ENCODE measurements around the gene HBA2.
A peak's percentile ranks its signal among the peaks of the same experiment; 100 is the strongest.

The HBA2 gene

GRCh38 chr16:179211-180092 is 6.8 kb downstream of the HBA2 start:
- 85% methylated on average over 12 of the region's 17 CpGs for WGBS (ENCODE audit: insufficient coverage)
- DNase-seq, result no peak
- ChIA-PET CTCF (interaction anchor here (1.2 to 5.5 kb wide), 5 partner anchors 12 to 75 kb away, joined by 3 to 30 read pairs (median 6); no protein-coding TSS in a partner anchor), POLR2A (no interaction called here)
- Histone ChIP-seq H3K36me3 (ENCODE audit: control insufficient read depth in 4 of 4, insufficient read depth in 4 of 4, low read length in 3 of 4) (no peaks in the 10 kb centered on the region), H3K4me3 (ENCODE audit: control insufficient read depth in 1 of 7, extremely low read depth in 1 of 7, insufficient read depth in 4 of 7, low read depth in 2 of 7, low read length in 6 of 7) (peak overlapping the region in 2 of 7 experiments; percentile 28 to 57), H3K4me1 (ENCODE audit: control extremely low read depth in 1 of 4, control insufficient read depth in 4 of 4, insufficient read depth in 4 of 4, low read length in 3 of 4) (peaks cover 0 to 31% (median 26%) of the 10 kb centered on the region in 4 experiments), H3K9me3 (ENCODE audit: control extremely low read depth in 1 of 5, control insufficient read depth in 4 of 5, insufficient read depth in 2 of 5, low read depth in 1 of 5, low read length in 4 of 5) (no peaks in the 10 kb centered on the region), H3K27ac (ENCODE audit: insufficient read depth in 1 of 2, low read depth in 1 of 2, low read length in 2 of 2, poor library complexity in 1 of 2, severe bottlenecking in 2 of 2) (no peak overlapping the region), H3K27me3 (replicated peaks in 2 of 5; ENCODE audit: control insufficient read depth in 4 of 5, insufficient read depth in 5 of 5, low read length in 4 of 5) (peaks cover 0 to 51% (median 16%) of the 10 kb centered on the region in 5 experiments)

- peaks cover 0 to 3% (median 0%) of the 10 kb centered on the region in 4 experiments for H3K36me3 ChIP-seq (ENCODE audit: control insufficient read depth in 4 of 4, insufficient read depth in 4 of 4, low read length in 3 of 4)
- no peak within 1 kb of the TSS for H3K27ac ChIP-seq (ENCODE audit: insufficient read depth in 1 of 2, low read depth in 1 of 2, low read length in 2 of 2, poor library complexity in 1 of 2, severe bottlenecking in 2 of 2)
- peaks cover 0 to 24% (median 20%) of the 10 kb centered on the region in 4 experiments for H3K4me1 ChIP-seq (ENCODE audit: control extremely low read depth in 1 of 4, control insufficient read depth in 4 of 4, insufficient read depth in 4 of 4, low read length in 3 of 4)
- ChIA-PET POLR2A (interaction anchor here (0.5 kb wide), 1 partner anchor 21 kb away, joined by 5 read pairs; no protein-coding TSS in a partner anchor), CTCF (interaction anchor here (0.6 to 5.5 kb wide), 10 partner anchors 12 to 76 kb away, joined by 3 to 59 read pairs (median 4); no protein-coding TSS in a partner anchor)
- H3K9me3 ChIP-seq (ENCODE audit: control extremely low read depth in 1 of 5, control insufficient read depth in 4 of 5, insufficient read depth in 2 of 5, low read depth in 1 of 5, low read length in 4 of 5), result no peaks in the 10 kb centered on the region
- WGBS (ENCODE audit: insufficient coverage), result 8% methylated on average over 48 of the region's 59 CpGs
- peak within 1 kb of the TSS in 4 of 7 experiments; percentile 28 to 63 (median 48) for H3K4me3 ChIP-seq (ENCODE audit: control insufficient read depth in 1 of 7, extremely low read depth in 1 of 7, insufficient read depth in 4 of 7, low read depth in 2 of 7, low read length in 6 of 7)
- peak; percentile 49 to 59 (median 55) for DNase-seq
- peaks cover 0 to 44% (median 15%) of the 10 kb centered on the region in 5 experiments for H3K27me3 ChIP-seq (replicated peaks in 2 of 5; ENCODE audit: control insufficient read depth in 4 of 5, insufficient read depth in 5 of 5, low read length in 4 of 5)
Observed at GRCh38 chr16:180101-180675, 7.5 kb downstream of the HBA2 start, which contains the start of gene HBQ1. TSS of gene HBQ1 (plus strand) at chr16:180459. CDS start at chr16:180487, 28 bp downstream.

GRCh38 chr16:180681-181564 is 8.2 kb downstream of the HBA2 start:
- POLR2A ChIA-PET, result interaction anchor here (0.5 kb wide), 1 partner anchor 22 kb away, joined by 5 read pairs; no protein-coding TSS in a partner anchor
- CTCF ChIA-PET, result interaction anchor here (0.6 to 5.5 kb wide), 20 partner anchors 11 to 181 kb away, joined by 3 to 59 read pairs (median 4); no protein-coding TSS in a partner anchor

GRCh38 chr16:181565-182021 is 8.9 kb downstream of the HBA2 start:
- Histone ChIP-seq H3K4me1 (ENCODE audit: control extremely low read depth in 1 of 4, control insufficient read depth in 4 of 4, insufficient read depth in 4 of 4, low read length in 3 of 4) (peaks cover 0 to 20% (median 15%) of the 10 kb centered on the region in 4 experiments), H3K27me3 (replicated peaks in 2 of 5; ENCODE audit: control insufficient read depth in 4 of 5, insufficient read depth in 5 of 5, low read length in 4 of 5) (peaks cover 0 to 36% (median 11%) of the 10 kb centered on the region in 5 experiments), H3K27ac (ENCODE audit: insufficient read depth in 1 of 2, low read depth in 1 of 2, low read length in 2 of 2, poor library complexity in 1 of 2, severe bottlenecking in 2 of 2) (no peak overlapping the region), H3K9me3 (ENCODE audit: control extremely low read depth in 1 of 5, control insufficient read depth in 4 of 5, insufficient read depth in 2 of 5, low read depth in 1 of 5, low read length in 4 of 5) (no peaks in the 10 kb centered on the region), H3K36me3 (ENCODE audit: control insufficient read depth in 4 of 4, insufficient read depth in 4 of 4, low read length in 3 of 4) (peaks cover 0 to 10% (median 0%) of the 10 kb centered on the region in 4 experiments), H3K4me3 (ENCODE audit: control insufficient read depth in 1 of 7, extremely low read depth in 1 of 7, insufficient read depth in 4 of 7, low read depth in 2 of 7, low read length in 6 of 7) (peak overlapping the region in 1 of 7 experiments; percentile 63)
- POLR2A ChIA-PET, result interaction anchor here (1.6 kb wide), 1 partner anchor 10 kb away, joined by 4 read pairs; no protein-coding TSS in a partner anchor
- WGBS (ENCODE audit: insufficient coverage), result 8% methylated on average over 15 of the region's 22 CpGs
- peak in 2 of 3 donors; percentile 35 to 45 for DNase-seq
- CTCF ChIA-PET, result interaction anchor here (0.8 to 5.5 kb wide), 18 partner anchors 9 to 180 kb away, joined by 3 to 59 read pairs (median 4); no protein-coding TSS in a partner anchor

More at GRCh38 chr16:180681-181564, 8.2 kb downstream of the HBA2 start:
- DNase-seq, result peak; percentile 75 to 88 (median 86)
- Histone ChIP-seq H3K4me1 (ENCODE audit: control extremely low read depth in 1 of 4, control insufficient read depth in 4 of 4, insufficient read depth in 4 of 4, low read length in 3 of 4) (peaks cover 0 to 20% (median 16%) of the 10 kb centered on the region in 4 experiments), H3K27ac (ENCODE audit: insufficient read depth in 1 of 2, low read depth in 1 of 2, low read length in 2 of 2, poor library complexity in 1 of 2, severe bottlenecking in 2 of 2) (no peak overlapping the region), H3K9me3 (ENCODE audit: control extremely low read depth in 1 of 5, control insufficient read depth in 4 of 5, insufficient read depth in 2 of 5, low read depth in 1 of 5, low read length in 4 of 5) (no peaks in the 10 kb centered on the region), H3K4me3 (ENCODE audit: control insufficient read depth in 1 of 7, extremely low read depth in 1 of 7, insufficient read depth in 4 of 7, low read depth in 2 of 7, low read length in 6 of 7) (peak overlapping the region in 4 of 7 experiments; percentile 28 to 63 (median 48)), H3K36me3 (ENCODE audit: control insufficient read depth in 4 of 4, insufficient read depth in 4 of 4, low read length in 3 of 4) (peaks cover 0 to 10% (median 0%) of the 10 kb centered on the region in 4 experiments), H3K27me3 (replicated peaks in 2 of 5; ENCODE audit: control insufficient read depth in 4 of 5, insufficient read depth in 5 of 5, low read length in 4 of 5) (peaks cover 0 to 38% (median 11%) of the 10 kb centered on the region in 5 experiments)
- WGBS (ENCODE audit: insufficient coverage), result 1% methylated on average over 83 of the region's 89 CpGs

GRCh38 chr16:183005-183404 is 10.3 kb downstream of the HBA2 start:
- ChIA-PET CTCF (interaction anchor here (0.6 to 5.5 kb wide), 9 partner anchors 15 to 248 kb away, joined by 3 to 59 read pairs (median 11); no protein-coding TSS in a partner anchor), POLR2A (interaction anchor here (1.6 kb wide), 1 partner anchor 9 kb away, joined by 4 read pairs; no protein-coding TSS in a partner anchor)
- peaks cover 0 to 18% (median 15%) of the 10 kb centered on the region in 4 experiments for H3K4me1 ChIP-seq (ENCODE audit: control extremely low read depth in 1 of 4, control insufficient read depth in 4 of 4, insufficient read depth in 4 of 4, low read length in 3 of 4)
- no peak overlapping the region for H3K4me3 ChIP-seq (ENCODE audit: control insufficient read depth in 1 of 7, extremely low read depth in 1 of 7, insufficient read depth in 4 of 7, low read depth in 2 of 7, low read length in 6 of 7)
- no peak overlapping the region for H3K27ac ChIP-seq (ENCODE audit: insufficient read depth in 1 of 2, low read depth in 1 of 2, low read length in 2 of 2, poor library complexity in 1 of 2, severe bottlenecking in 2 of 2)
- H3K27me3 ChIP-seq (replicated peaks in 2 of 5; ENCODE audit: control insufficient read depth in 4 of 5, insufficient read depth in 5 of 5, low read length in 4 of 5), result peaks cover 0 to 25% (median 5%) of the 10 kb centered on the region in 5 experiments
- H3K36me3 ChIP-seq (ENCODE audit: control insufficient read depth in 4 of 4, insufficient read depth in 4 of 4, low read length in 3 of 4), result peaks cover 3 to 13% (median 9%) of the 10 kb centered on the region in 4 experiments
- H3K9me3 ChIP-seq (ENCODE audit: control extremely low read depth in 1 of 5, control insufficient read depth in 4 of 5, insufficient read depth in 2 of 5, low read depth in 1 of 5, low read length in 4 of 5), result no peaks in the 10 kb centered on the region
- no peak for DNase-seq
- 93% methylated on average over 6 of the region's 7 CpGs for WGBS (ENCODE audit: insufficient coverage)

GRCh38 chr16:185213-185612 is 12.5 kb downstream of the HBA2 start:
- H3K4me1 ChIP-seq (ENCODE audit: control extremely low read depth in 1 of 4, control insufficient read depth in 4 of 4, insufficient read depth in 4 of 4, low read length in 3 of 4), result peaks cover 0 to 14% (median 11%) of the 10 kb centered on the region in 4 experiments
- H3K27me3 ChIP-seq (replicated peaks in 2 of 5; ENCODE audit: control insufficient read depth in 4 of 5, insufficient read depth in 5 of 5, low read length in 4 of 5), result peaks cover 0 to 6% (median 0%) of the 10 kb centered on the region in 5 experiments
- H3K9me3 ChIP-seq (ENCODE audit: control extremely low read depth in 1 of 5, control insufficient read depth in 4 of 5, insufficient read depth in 2 of 5, low read depth in 1 of 5, low read length in 4 of 5), result no peaks in the 10 kb centered on the region
- ChIA-PET CTCF (no interaction called here), POLR2A (no interaction called here)
- H3K27ac ChIP-seq (ENCODE audit: insufficient read depth in 1 of 2, low read depth in 1 of 2, low read length in 2 of 2, poor library complexity in 1 of 2, severe bottlenecking in 2 of 2), result no peak overlapping the region
- no peak overlapping the region for H3K4me3 ChIP-seq (ENCODE audit: control insufficient read depth in 1 of 7, extremely low read depth in 1 of 7, insufficient read depth in 4 of 7, low read depth in 2 of 7, low read length in 6 of 7)
- no peak for DNase-seq
- 98% methylated on average over 9 of the region's 13 CpGs for WGBS (ENCODE audit: insufficient coverage)
- peaks cover 5 to 32% (median 25%) of the 10 kb centered on the region in 4 experiments for H3K36me3 ChIP-seq (ENCODE audit: control insufficient read depth in 4 of 4, insufficient read depth in 4 of 4, low read length in 3 of 4)
